ENCODE data around the gene CEP44. TPM values are rescaled to one million over a fixed set of nuclear protein-coding genes. Genes with fewer than 3 reads are reported as not detected.
"Not testable (repeated sequence)": the region's sequence is repeated elsewhere in the genome, so short reads cannot be mapped to it uniquely, and the experiment has no call there.

CEP44 gene
- total and polyA plus RNA-seq, 4 donors, result 5.1 to 49.5 (median 11.7) TPM

DNA sequence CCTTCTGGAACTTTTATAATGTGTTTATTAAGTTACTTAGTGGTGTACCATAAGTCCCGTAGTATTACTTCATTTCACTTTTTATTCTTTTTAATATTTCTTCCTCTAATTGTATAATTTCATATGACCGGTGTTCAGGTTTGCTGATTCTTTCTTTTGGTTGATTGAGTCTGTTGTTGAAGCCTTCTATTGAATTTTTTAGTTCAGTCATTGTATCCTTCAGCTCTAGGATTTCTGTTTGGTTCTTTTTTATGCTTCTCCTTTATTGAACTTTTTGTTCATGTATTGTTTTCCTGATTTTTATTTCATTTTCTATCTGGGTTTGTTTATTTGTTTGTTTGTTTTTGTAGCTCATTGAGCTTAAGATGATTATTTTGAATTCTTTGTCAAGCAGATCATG, 8.8 kb downstream of the CEP44 start:
- no peak overlapping the region for H3K27ac ChIP-seq (ENCODE audit: low read depth in 1 of 2, low read length in 1 of 2)
- no peaks in the 10 kb centered on the region for H3K27me3 ChIP-seq (ENCODE audit: control insufficient read depth in 3 of 3, insufficient read depth in 3 of 3, low read length in 2 of 3)
- ATAC-seq (ENCODE audit: insufficient read depth, low FRiP score) (no peak), DNase-seq (no peak)
- H3K4me3 ChIP-seq, result no peak overlapping the region
- no peak for TF ChIP-seq CTCF (IDR thresholded peaks at IDR 0.05; ENCODE audit: control extremely low read depth, extremely low read depth)
- peaks cover 3 to 16% (median 6%) of the 10 kb centered on the region in 4 donors for H3K36me3 ChIP-seq (ENCODE audit: control insufficient read depth in 4 of 4, insufficient read depth in 4 of 4, low read length in 4 of 4)
- peaks cover 3 to 16% (median 5%) of the 10 kb centered on the region in 4 donors for H3K9me3 ChIP-seq (ENCODE audit: control insufficient read depth in 4 of 4, insufficient read depth in 3 of 4, low read length in 3 of 4)
- H3K9ac ChIP-seq (ENCODE audit: insufficient read depth in 1 of 2, low read length in 2 of 2), result no peak overlapping the region
- WGBS, 2 donors, result 96 to 97% methylated on average over 2 of the region's 2 CpGs
- H3K4me1 ChIP-seq (ENCODE audit: control insufficient read depth in 5 of 5, insufficient read depth in 5 of 5, low read length in 5 of 5), result no peaks in the 10 kb centered on the region

DNA sequence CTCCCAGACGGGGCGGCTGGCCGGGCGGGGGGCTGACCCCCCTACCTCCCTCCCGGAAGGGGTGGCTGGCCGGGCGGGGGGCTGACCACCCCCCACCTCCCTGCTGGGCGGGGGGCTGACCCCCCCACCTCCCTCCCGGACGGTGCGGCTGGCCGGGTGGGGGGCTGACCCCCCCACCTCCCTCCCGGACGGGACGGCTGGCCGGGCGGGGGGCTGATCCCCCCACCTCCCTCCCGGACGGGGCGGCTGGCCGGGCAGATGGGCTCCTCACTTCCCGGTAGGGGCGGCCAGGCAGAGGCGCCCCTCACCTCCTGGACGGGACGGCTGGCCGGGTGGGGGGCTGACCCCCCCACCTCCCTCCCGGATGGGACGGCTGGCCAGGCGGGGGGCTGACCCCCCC, 10.9 kb downstream of the CEP44 start:
- Histone ChIP-seq H3K36me3 (ENCODE audit: control insufficient read depth in 4 of 4, insufficient read depth in 4 of 4, low read length in 4 of 4) (peaks cover 3 to 16% (median 6%) of the 10 kb centered on the region in 4 donors), H3K9me3 (ENCODE audit: control insufficient read depth in 4 of 4, insufficient read depth in 3 of 4, low read length in 3 of 4) (peaks cover 3 to 16% (median 5%) of the 10 kb centered on the region in 4 donors)
- not testable (repeated sequence) for H3K9ac ChIP-seq (ENCODE audit: insufficient read depth in 1 of 2, low read length in 2 of 2); ATAC-seq (ENCODE audit: insufficient read depth, low FRiP score); DNase-seq; H3K4me1 ChIP-seq (ENCODE audit: control insufficient read depth in 5 of 5, insufficient read depth in 5 of 5, low read length in 5 of 5); H3K4me3 ChIP-seq; H3K27ac ChIP-seq (ENCODE audit: low read depth in 1 of 2, low read length in 1 of 2); H3K27me3 ChIP-seq (ENCODE audit: control insufficient read depth in 3 of 3, insufficient read depth in 3 of 3, low read length in 2 of 3)
- 97% methylated on average over 12 to 30 of the region's 30 CpGs for WGBS, 2 donors

DNA sequence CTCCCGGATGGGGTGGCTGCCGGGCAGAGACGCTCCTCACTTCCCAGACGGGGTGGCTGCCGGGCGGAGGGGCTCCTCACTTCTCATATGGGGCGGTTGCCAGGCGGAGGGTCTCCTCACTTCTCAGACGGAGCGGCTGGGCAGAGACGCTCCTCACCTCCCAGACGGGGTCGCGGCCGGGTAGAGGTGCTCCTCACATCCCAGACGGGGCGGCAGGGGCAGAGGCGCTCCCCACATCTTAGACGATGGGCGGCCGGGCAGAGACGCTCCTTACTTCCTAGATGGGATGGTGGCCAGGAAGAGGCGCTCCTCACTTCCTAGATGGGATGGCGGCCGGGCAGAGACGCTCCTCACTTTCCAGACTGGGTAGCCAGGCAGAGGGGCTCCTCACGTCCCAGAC, 11.4 kb downstream of the CEP44 start:
- 97 to 98% methylated on average over 16 to 26 of the region's 27 CpGs for whole genome bisulfite sequencing, 2 donors
- not testable (repeated sequence) for H3K9ac ChIP-seq (ENCODE audit: insufficient read depth in 1 of 2, low read length in 2 of 2); DNase-seq; H3K27me3 ChIP-seq (ENCODE audit: control insufficient read depth in 3 of 3, insufficient read depth in 3 of 3, low read length in 2 of 3); ATAC-seq (ENCODE audit: insufficient read depth, low FRiP score); H3K4me1 ChIP-seq (ENCODE audit: control insufficient read depth in 5 of 5, insufficient read depth in 5 of 5, low read length in 5 of 5); H3K27ac ChIP-seq (ENCODE audit: low read depth in 1 of 2, low read length in 1 of 2); H3K4me3 ChIP-seq
- H3K9me3 ChIP-seq (ENCODE audit: control insufficient read depth in 4 of 4, insufficient read depth in 3 of 4, low read length in 3 of 4), result peaks cover 3 to 16% (median 5%) of the 10 kb centered on the region in 4 donors
- peaks cover 3 to 16% (median 6%) of the 10 kb centered on the region in 4 donors for H3K36me3 ChIP-seq (ENCODE audit: control insufficient read depth in 4 of 4, insufficient read depth in 4 of 4, low read length in 4 of 4)

DNA sequence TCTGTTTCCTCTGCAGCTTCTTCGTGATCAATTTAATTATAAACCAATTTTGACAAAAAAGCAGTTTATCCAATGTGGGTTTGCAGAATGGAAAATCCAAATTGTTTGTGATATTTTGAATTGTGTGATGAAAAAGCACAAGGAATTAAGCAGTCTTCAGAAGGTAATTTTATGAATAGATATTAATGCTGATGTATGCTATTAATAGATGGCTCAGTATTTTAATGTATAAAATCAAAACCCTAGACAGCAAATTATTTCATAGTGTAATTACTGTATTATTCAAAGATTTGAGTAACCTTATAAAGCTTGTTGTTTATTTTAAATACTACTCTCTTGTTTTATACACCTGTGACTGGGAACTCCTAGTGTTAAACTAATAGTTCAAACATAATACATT, 20.0 kb downstream of the CEP44 start:
- no peak overlapping the region for H3K9ac ChIP-seq (ENCODE audit: insufficient read depth in 1 of 2, low read length in 2 of 2)
- DNase-seq, result no peak
- H3K36me3 ChIP-seq (ENCODE audit: control insufficient read depth in 4 of 4, insufficient read depth in 4 of 4, low read length in 4 of 4), result peaks cover 0 to 16% (median 5%) of the 10 kb centered on the region in 4 donors
- H3K4me3 ChIP-seq, result no peak overlapping the region
- H3K4me1 ChIP-seq (ENCODE audit: control insufficient read depth in 5 of 5, insufficient read depth in 5 of 5, low read length in 5 of 5), result no peaks in the 10 kb centered on the region
- no peak overlapping the region for H3K27ac ChIP-seq (ENCODE audit: low read depth in 1 of 2, low read length in 1 of 2)
- no peak for ATAC-seq (ENCODE audit: insufficient read depth, low FRiP score)
- no peaks in the 10 kb centered on the region for H3K9me3 ChIP-seq (ENCODE audit: control insufficient read depth in 4 of 4, insufficient read depth in 3 of 4, low read length in 3 of 4)
- no peak for TF ChIP-seq CTCF (IDR thresholded peaks at IDR 0.05; ENCODE audit: control extremely low read depth, extremely low read depth)
- 96 to 99% methylated on average over 1 of the region's 1 CpG for WGBS, 2 donors
- H3K27me3 ChIP-seq (ENCODE audit: control insufficient read depth in 3 of 3, insufficient read depth in 3 of 3, low read length in 2 of 3), result no peaks in the 10 kb centered on the region
